GM18873 (cell line): ENCODE data around the gene NGF.

Experiments
- ATAC-seq: cut with Tn5 transposase; IDR thresholded peaks from one replicate; pipeline ENCODE4 v1.9.1; 2021; ENCODE audit warnings: mild to moderate bottlenecking, moderate library complexity, moderate number of reproducible peaks; ENCODE audit not compliant: unreplicated experiment, low FRiP score

The NGF gene

DNA sequence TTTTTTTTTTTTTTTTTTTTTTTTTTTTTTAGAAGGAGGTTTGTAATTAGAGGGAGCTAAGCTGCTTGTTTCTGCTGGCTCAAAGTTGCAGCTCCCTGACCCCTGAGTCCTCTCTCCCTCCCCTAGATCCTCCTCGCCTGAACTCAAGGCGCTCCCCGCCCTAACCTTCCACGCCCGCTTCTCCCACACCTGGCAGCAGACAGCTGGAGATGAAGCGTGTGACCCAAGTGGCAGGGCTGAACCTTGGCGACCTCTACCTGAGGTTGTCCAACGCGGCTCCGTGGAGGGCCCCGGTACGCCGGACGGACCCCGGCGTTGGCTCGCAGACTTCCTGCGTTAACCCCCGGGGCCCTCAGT lies 795 bp downstream of the NGF start:
- ATAC-seq = no peak

GRCh38 chr1:115336741-115337140 lies 1.3 kb downstream of the NGF start:
- ATAC-seq = no peak

- no peak for ATAC-seq
These were observed 5.0 kb downstream of the NGF start for GRCh38 chr1:115332813-115333608.

DNA sequence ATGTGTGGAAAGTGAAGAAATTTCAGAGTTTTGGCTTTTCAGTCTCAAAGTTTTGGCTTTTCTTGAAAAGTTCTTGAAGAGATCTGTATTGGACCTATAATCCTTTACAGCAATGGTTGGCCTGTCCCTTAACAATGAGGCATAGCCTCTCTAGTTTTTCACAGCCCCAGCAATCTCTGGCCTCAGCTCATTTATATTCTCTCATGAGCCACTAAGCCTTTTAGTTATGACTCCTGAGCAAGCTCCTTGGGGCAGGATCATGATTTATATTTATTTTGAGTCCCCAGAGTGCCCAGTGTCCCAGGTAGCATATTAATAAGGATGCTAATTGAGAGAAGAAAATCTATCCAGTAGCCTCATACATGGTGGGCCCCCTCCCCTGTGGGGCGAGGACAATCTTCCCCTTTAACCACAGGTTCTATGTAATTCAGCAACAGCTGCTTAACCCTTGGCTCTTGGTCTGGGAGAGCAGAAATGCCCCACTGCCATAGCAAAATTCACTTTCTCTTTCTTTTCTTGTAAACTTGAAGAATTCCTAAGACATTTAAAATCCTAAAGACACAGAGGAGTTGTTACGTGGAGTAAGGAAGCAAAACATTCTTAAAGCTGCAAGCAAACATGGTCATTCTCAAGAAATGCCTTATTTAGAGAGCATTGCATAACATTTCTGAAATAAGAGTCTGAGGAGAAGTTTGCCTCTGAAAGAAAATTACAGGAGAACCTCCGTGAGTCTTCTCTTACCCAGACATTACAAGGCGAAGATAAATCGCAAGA lies 6.3 kb downstream of the NGF start:
- ATAC-seq = no peak

- no peak for ATAC-seq
These were observed 7.5 kb downstream of the NGF start for GRCh38 chr1:115330480-115331013.

DNA sequence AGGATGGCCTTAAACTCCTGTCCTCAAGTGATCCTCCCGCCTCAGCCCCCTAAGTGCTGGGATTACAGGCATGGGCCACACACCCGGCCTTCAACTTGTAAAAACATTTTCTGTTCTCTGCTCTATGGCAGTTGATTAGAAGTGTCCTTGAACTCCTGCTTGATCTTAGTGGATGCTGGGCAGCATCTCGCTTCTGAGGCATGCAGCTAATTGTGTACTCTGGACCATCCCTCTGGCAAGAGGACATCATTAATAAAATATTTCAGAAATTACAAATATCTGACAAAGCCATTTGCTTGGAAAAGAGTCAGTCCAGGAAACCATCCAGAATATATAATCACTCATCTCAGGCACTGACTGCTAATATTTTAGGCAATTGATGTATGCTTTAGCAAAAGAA lies 8.1 kb downstream of the NGF start:
- ATAC-seq = no peak

GRCh38 chr1:115327270-115327669 lies 10.8 kb downstream of the NGF start:
- ATAC-seq = no peak

GRCh38 chr1:115326419-115326818 lies 11.6 kb downstream of the NGF start:
- ATAC-seq = no peak

- ATAC-seq = no peak
These were observed 12.2 kb downstream of the NGF start for GRCh38 chr1:115325874-115326273.

- ATAC-seq = no peak
These were observed 13.2 kb downstream of the NGF start for GRCh38 chr1:115324649-115325420.

GRCh38 chr1:115323366-115324004 lies 14.6 kb downstream of the NGF start:
- no peak for ATAC-seq

GRCh38 chr1:115322631-115323030 lies 15.4 kb downstream of the NGF start:
- ATAC-seq = no peak

DNA sequence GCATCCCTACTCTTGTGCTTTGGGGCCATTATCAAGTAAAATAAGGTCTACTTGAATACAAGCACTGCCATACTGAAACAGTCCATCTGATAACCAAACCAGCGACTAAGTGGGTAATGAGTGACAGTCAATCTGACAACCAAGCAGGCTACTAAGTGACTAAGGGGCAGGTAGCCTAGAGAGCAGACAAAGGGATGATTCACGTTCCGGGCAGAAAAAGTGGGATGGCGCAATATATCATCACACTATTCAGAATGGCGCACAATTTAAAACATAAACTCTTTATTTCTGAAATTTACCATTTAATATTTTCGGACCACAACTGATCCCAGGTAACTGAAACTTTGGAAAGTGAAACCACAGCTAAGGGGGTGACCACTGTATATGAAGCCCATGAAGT lies 17.7 kb downstream of the NGF start:
- no peak for ATAC-seq

- no peak for ATAC-seq
These were observed 18.3 kb downstream of the NGF start for GRCh38 chr1:115319706-115320105.

- ATAC-seq = no peak
These were observed 20.7 kb downstream of the NGF start for GRCh38 chr1:115317101-115318012.

- ATAC-seq = no peak
These were observed 23.3 kb downstream of the NGF start for GRCh38 chr1:115314765-115315164.

- ATAC-seq = no peak
These were observed 24.0 kb downstream of the NGF start for GRCh38 chr1:115314092-115314491.

- ATAC-seq = no peak
These were observed 24.9 kb downstream of the NGF start for GRCh38 chr1:115313182-115313581.

- ATAC-seq = no peak
These were observed 25.3 kb downstream of the NGF start for GRCh38 chr1:115312742-115313141.
